Adipose tissue (tissue), 3 donors: ENCODE measurements around the gene STEAP3. TPM values are rescaled to one million over a fixed set of nuclear protein-coding genes. Genes with fewer than 3 reads are reported as not detected.

ENCODE experiments used
- H3K27ac ChIP-seq: one replicate; pipeline ENCODE4 v1.5.1; 2013; ENCODE audit warnings: low read depth, low read length
- WGBS, 3 donors: extraction: QIAGEN DNeasy Blood & Tissue Kit; methylation state at CpG; one replicate each; pipeline ENCODE4 v1.1.7; 2013; 5-methylcytosine and 5-hydroxymethylcytosine counted together
- polyA plus RNA-seq, 3 donors: library from polyadenylated mRNA; stranded (reverse); fragments of 200-250 nt; gene quantifications; one replicate each; pipeline ENCODE4 v1.2.3, GENCODE V29; 2013
- donor health status: healthy with polysubstance abuse.
- donor health status: Bipolar disorder and iron deficiency.
- donor health status: healthy.

STEAP3 gene
- polyA plus RNA-seq, 3 donors = 1.6 to 22.0 (median 14.8) TPM

GRCh38 chr2:119221609-119222008 is 2.0 kb upstream of the STEAP3 start:
- H3K27ac ChIP-seq = no peak overlapping the region
- WGBS, 3 donors = 55 to 66% (median 65%) methylated on average over 5 of the region's 5 CpGs

GRCh38 chr2:119222213-119222612 is 1.4 kb upstream of the STEAP3 start:
- 86 to 92% (median 89%) methylated on average over 1 to 2 of the region's 2 CpGs for WGBS, 3 donors
- no peak overlapping the region for H3K27ac ChIP-seq

GRCh38 chr2:119222863-119223520 is 642 bp upstream of the STEAP3 start:
- no peak overlapping the region for H3K27ac ChIP-seq
- 73 to 75% (median 74%) methylated on average over 22 of the region's 22 CpGs for WGBS, 3 donors

GRCh38 chr2:119224391-119225104 is 914 bp downstream of the STEAP3 start:
- 16 to 20% (median 18%) methylated on average over 13 of the region's 13 CpGs for WGBS, 3 donors
- H3K27ac ChIP-seq = no peak overlapping the region

GRCh38 chr2:119225105-119225865 is 1.7 kb downstream of the STEAP3 start:
- 55 to 90% (median 85%) methylated on average over 7 of the region's 7 CpGs for WGBS, 3 donors
- no peak overlapping the region for H3K27ac ChIP-seq

- no peak overlapping the region for H3K27ac ChIP-seq
- WGBS, 3 donors = 54 to 84% (median 78%) methylated on average over 9 of the region's 9 CpGs
Observed at GRCh38 chr2:119225926-119226325, 2.3 kb downstream of the STEAP3 start.

- 93 to 98% (median 94%) methylated on average over 12 of the region's 12 CpGs for WGBS, 3 donors
- no peak overlapping the region for H3K27ac ChIP-seq
Observed at GRCh38 chr2:119227346-119227745, 3.7 kb downstream of the STEAP3 start.

GRCh38 chr2:119228136-119228535 is 4.5 kb downstream of the STEAP3 start:
- H3K27ac ChIP-seq = no peak overlapping the region
- WGBS, 3 donors = 89 to 91% (median 90%) methylated on average over 5 of the region's 5 CpGs

- WGBS, 3 donors = 93 to 99% (median 94%) methylated on average over 7 of the region's 7 CpGs
Observed at GRCh38 chr2:119228964-119229363, 5.3 kb downstream of the STEAP3 start.

GRCh38 chr2:119229716-119230115 is 6.1 kb downstream of the STEAP3 start:
- no peak overlapping the region for H3K27ac ChIP-seq
- WGBS, 3 donors = 57 to 93% (median 92%) methylated on average over 3 of the region's 3 CpGs

More at GRCh38 chr2:119228964-119229363, 5.3 kb downstream of the STEAP3 start:
- no peak overlapping the region for H3K27ac ChIP-seq

- no peak overlapping the region for H3K27ac ChIP-seq
- 64 to 73% (median 69%) methylated on average over 28 of the region's 28 CpGs for WGBS, 3 donors
Observed at GRCh38 chr2:119230219-119231185, 6.9 kb downstream of the STEAP3 start.

GRCh38 chr2:119231975-119232665 is 8.5 kb downstream of the STEAP3 start:
- 92 to 98% (median 93%) methylated on average over 10 of the region's 10 CpGs for WGBS, 3 donors
- no peak overlapping the region for H3K27ac ChIP-seq

- 85 to 92% (median 86%) methylated on average over 3 of the region's 3 CpGs for WGBS, 3 donors
- no peak overlapping the region for H3K27ac ChIP-seq
Observed at GRCh38 chr2:119232666-119232993, 9.0 kb downstream of the STEAP3 start.

GRCh38 chr2:119233326-119234020 is 9.8 kb downstream of the STEAP3 start:
- H3K27ac ChIP-seq = no peak overlapping the region
- 79 to 93% (median 89%) methylated on average over 7 of the region's 7 CpGs for WGBS, 3 donors

- no peak overlapping the region for H3K27ac ChIP-seq
- 76 to 86% (median 77%) methylated on average over 12 to 13 of the region's 13 CpGs for WGBS, 3 donors
Observed at GRCh38 chr2:119234021-119235019, 10.7 kb downstream of the STEAP3 start.

- 78 to 91% (median 89%) methylated on average over 1 of the region's 1 CpG for WGBS, 3 donors
- no peak overlapping the region for H3K27ac ChIP-seq
Observed at GRCh38 chr2:119236796-119237195, 13.2 kb downstream of the STEAP3 start.
